Activated T-helper 1 cell treated with Interleukin-2 at 50 U/mL for 16 hours (primary cell): ENCODE data around the gene MYO7A.

Experiments used
- DNase-seq: peaks from one replicate; pipeline ENCODE4 v3.0.0-alpha.2; 2020; ENCODE audit warnings: low read depth

Gene MYO7A

GRCh38 chr11:77127235-77127911 lies 673 bp upstream of the MYO7A start:
- peak; percentile 32 for DNase-seq

DNA sequence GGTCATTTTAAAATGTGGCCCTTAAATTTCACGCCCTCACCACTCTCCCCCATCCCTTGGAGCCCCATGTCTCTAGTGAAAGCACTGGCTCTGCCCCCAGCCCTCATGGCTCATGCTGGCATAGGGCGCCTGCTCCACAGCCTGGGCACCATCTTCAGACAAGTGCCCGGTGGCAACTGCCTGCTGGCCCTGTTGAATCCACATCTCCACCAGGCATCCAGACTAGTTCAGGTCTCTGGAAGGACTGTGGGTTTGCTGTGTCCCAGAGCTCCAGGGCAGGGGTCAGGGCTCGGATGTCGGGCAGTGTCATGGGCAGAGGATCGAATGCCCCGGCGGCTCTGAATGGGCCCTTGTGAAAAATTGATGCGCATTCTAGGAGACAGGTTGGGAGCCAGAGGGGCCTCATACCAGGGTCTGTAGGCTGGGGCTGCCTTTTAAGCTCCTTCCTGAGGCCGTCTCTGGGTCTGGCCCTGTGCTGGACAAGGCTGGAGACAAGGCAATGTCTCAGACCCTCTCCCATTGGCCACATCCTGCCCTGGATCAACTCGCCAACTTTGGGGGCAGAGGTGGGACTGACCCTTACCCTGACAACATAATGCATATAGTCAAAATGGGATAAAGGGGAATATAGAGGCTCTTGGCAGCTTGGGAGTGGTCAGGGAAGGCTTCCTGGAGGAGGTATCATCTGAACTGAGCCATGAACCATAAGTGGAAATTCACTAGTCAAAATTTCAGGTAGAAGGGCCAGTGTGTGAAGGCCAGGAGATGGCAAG lies 1.2 kb downstream of the MYO7A start:
- DNase-seq: no peak

GRCh38 chr11:77129842-77130756 lies 2.1 kb downstream of the MYO7A start:
- DNase-seq: no peak

DNA sequence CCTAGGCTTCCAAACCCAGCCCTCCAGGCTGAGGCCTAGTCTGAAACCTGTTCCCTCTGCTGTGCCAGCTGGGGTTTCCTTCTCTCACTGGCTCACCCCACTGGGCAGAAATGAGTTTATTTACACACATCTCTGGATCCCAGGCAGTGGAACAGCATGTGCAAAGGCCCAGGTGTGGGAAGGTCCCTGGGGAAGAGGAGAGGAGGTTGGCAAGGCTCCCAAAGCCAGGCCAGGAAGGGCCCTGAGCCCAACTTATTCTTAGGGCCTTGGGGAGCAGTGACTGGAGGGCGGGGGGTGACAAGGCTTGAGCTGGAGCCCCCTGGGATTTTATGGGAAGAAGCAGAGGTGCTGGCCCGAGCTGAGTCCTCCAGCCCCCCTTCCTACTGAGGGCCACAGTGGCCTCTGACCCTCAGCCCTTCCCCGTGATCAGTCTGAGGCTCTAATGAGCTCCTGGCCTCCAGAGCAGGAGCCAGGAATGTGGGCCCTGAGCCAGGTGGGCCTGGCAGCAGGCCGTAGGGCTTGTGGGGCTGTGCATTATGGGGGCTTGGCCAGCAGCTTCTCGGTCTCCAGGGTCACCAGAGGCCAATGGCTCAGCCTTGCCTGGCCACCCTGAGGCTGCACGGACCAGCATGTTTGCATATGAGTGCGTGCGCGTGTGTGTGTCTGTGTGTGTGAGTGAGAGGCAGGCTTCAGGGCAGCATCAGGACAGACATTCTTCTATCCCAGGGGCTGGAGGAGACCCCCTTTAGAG lies 2.9 kb downstream of the MYO7A start:
- DNase-seq: no peak

GRCh38 chr11:77131560-77131959 lies 3.5 kb downstream of the MYO7A start:
- DNase-seq: no peak

DNA sequence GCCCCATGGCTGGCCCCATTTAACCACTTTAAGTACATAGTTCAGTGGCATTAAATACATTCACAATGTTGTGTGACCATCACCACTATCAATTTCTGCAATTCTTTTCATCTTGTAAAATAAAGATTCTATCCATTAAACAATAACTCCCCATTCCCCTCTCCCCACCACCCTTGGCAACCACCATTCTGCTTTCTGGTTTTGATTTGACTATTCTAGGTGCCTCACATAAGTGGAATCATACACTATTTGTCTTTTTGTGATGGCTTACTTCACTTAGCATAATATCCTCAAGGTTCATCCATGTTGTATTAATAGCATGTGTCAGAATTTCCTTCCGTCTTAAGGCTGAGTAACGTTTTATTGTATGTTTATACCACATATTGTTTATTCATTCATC lies 7.0 kb downstream of the MYO7A start:
- DNase-seq: no peak

GRCh38 chr11:77136074-77136473 lies 8.0 kb downstream of the MYO7A start:
- DNase-seq: no peak

GRCh38 chr11:77136784-77137420 lies 8.9 kb downstream of the MYO7A start:
- no peak for DNase-seq

- no peak for DNase-seq
Observed at GRCh38 chr11:77137421-77137820, 9.4 kb downstream of the MYO7A start.

GRCh38 chr11:77138106-77138649 lies 10.1 kb downstream of the MYO7A start:
- no peak for DNase-seq

- DNase-seq: no peak
Observed at GRCh38 chr11:77139201-77139600, 11.2 kb downstream of the MYO7A start.

DNA sequence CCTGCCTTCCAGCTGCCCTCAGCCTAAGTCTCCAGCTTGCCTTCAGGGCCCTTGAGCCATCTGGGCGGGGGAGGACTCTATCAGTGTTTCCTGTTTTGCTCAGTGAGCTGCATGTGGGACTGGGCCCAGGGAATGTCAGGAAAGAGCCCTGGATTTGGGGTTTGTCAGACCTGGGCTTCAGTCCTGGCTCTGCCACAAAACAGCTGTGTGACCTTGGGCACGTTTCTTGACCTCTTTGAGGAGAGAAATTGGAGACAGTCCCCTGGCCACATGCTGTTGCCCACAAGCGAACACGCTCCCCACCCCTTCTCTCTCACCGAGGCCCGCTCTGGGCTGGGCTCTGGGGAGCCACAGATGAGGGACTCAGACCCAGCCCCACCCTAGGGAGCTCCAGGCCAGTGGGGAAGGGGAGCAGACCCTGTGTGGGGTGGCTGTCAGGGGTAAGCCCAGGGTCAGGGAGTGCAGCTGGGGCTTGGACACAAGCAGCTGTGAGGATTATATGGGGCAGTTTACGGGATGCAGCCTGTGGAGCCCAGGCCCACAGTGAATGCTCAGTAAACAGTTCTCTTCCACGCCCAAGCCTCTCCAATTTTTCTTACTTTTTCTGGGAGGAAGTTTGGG lies 12.3 kb downstream of the MYO7A start:
- DNase-seq: no peak

DNA sequence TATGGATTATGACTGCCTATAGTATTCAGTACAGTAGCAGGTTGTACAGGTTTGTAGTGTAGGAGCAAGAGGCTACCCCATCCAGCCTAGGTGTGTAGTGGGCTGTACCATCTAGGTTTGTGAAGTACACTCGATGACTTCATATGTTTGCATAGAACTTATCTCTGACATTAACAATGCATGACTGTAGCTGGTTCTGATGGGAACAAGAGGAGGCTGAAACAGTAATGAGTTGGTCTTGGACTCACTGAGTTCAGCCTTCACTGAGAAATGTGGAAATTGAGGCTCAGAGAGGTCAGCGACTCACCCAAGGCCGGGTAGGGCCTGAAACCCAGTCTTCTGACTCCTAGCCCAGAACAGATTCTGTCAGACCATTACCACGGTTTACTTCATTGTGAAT lies 13.0 kb downstream of the MYO7A start:
- DNase-seq: no peak

DNA sequence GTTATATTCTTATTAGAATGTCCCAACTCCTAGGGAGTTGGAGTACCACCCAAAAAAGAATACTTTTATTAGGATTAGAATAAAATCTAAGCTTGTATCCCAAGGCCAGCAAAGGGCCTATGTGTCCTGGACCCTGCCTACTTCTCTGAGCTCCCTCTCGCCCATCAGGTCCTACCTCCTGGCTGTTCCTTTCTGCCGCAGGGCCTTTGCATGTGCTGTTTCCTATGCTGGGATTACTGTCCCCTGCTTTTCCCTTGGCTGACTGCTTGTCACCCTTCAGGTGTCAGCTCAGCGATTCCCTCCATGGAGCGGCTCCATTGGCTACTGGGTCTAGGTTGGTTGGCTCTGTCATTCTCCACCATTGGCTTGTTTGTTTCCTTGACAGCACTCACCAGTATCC lies 13.4 kb downstream of the MYO7A start:
- no peak for DNase-seq

GRCh38 chr11:77142091-77142975 lies 14.3 kb downstream of the MYO7A start:
- no peak for DNase-seq

- no peak for DNase-seq
Observed at GRCh38 chr11:77143405-77144020, 15.5 kb downstream of the MYO7A start.

GRCh38 chr11:77144196-77144856 lies 16.3 kb downstream of the MYO7A start:
- DNase-seq: no peak

DNA sequence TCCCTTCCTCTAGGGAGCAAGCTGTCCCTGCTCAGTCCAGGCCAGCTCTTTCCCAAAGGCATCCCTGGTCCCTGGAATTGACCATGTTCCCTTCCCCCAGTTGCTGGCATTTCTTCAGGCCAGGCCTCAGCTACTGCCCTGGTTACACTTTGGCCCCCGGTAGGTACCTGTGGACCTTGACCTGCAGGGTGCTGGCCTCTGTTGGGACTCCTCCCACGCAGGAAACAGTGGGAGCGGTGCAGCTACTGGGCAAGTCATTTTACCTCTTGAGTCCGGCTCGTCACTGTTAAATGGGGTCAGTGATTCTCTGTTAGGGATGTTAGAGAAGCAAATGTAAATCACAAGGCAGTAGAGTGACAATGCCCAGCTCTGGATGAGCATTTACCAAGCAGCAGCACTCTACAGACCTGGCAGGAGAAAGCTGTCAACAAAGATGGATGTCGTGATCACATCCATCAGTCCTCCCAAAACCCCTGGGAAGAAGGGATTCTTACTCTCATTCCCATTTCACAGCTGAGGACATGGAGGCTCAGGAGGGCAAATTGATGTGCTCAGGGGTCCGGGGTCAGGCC lies 16.9 kb downstream of the MYO7A start:
- no peak for DNase-seq
